HT-29 (cell line): ENCODE results near the gene LHX3. TPM values are rescaled to one million over a fixed set of nuclear protein-coding genes. Genes with fewer than 3 reads are reported as not detected.

Experiments
- DNase-seq: peaks from one replicate; pipeline ENCODE4 v3.0.0-alpha.2; 2015; ENCODE audit warnings: low spot score
- total RNA-seq: library from RNA; depleted of rRNA; stranded (reverse); fragments of >200 nt; shearing (Covaris generic); gene quantifications from 2 replicates; pipeline ENCODE4 v1.2.3, GENCODE V29; 2014

The LHX3 gene
- total RNA-seq, 1 experiment from 2014 or later, result not detected

DNA sequence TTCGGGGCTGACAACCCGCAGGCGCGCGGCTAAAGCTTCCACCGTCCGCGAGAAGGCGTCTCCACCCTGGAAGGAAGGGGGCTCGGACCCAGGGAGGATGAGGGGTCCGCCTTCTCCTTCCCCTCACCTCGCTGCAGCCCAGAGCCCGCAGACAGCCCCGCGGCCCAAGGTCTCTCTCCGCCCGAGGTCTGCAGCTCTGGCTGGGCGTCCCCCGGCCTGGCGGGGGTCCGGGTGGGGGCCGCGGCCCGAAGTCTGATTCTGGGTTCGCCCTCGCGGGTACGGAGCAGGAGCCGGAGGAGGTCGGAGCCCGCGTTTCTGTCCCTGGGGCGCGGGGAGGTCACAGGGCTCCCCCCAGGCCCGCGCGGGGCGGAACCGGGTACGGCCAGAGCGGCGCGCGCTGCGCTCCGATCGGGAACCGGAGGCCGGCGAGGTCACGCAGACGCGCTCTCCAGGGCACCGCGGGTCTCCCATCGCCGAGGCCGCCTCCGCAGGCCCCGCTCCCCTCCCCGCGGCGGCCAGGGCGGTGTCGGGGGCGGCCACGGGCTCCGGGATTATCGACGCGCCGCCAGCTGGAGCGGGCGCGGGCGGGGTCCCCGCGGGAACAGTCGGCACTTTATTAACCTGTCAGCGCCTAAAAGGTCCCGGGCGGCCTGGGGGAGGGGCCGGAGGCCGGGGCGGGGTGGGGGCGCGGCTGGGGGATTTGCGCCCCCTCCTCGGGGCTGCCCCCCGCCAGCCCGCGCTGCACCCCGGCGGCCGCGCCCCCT, 11.6 kb downstream of the LHX3 start:
- no peak for DNase-seq

DNA sequence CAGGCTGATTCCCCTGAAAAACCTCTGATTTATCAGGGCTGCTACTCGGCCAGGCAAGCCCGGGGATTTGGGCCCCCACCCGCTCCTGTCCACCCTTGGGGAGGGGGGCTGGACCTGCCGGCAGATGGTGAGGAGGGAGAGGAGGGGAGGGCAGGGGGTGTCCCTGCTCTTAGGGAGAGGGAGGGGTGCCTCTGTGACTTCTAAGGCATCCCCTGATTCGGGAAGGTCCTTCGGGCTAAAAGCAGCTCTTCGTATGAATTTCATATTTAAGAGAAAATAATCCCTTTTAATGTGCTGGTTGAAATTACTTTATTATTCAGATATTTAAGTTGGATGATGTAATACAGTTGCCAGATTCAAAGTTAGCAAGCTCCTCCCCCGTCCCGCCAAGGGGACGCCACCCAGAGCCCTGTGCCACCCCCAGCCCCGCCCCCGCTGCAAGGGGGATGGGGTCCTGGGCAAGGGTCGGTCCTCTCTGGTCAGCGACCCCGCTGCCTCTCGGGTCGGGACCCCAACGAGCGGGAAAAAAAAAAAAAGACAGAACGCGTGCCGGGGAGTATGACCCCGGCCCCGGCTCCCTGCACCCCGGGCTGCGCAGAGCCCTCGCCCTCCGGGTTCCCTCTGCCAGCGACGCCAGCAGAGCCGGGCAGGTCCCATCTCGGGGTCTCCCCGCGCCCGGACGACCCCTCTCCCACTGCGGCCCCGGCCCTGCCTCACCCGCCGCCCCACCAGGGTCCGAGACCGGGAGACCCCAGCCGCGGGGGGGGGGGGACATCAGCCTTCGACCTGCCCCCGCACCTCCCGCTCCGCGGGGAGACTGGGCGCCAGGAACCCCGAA, 12.4 kb downstream of the LHX3 start:
- no peak for DNase-seq

DNA sequence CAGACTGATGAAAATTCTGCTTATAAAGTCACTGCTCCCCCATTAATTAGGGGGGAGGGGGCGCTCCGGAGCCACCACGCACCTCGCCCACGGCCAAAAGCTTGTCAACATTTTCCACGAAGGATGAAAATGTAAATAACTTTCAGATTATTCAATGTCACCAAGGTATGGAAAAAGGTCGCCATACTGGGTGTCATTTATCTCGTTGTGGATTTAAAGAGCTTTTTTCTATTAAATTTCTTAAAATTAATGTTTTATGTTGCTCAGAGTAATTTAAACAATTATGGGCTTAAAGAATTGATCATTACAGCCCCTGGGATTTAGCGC, 13.0 kb downstream of the LHX3 start:
- DNase-seq, result no peak

DNA sequence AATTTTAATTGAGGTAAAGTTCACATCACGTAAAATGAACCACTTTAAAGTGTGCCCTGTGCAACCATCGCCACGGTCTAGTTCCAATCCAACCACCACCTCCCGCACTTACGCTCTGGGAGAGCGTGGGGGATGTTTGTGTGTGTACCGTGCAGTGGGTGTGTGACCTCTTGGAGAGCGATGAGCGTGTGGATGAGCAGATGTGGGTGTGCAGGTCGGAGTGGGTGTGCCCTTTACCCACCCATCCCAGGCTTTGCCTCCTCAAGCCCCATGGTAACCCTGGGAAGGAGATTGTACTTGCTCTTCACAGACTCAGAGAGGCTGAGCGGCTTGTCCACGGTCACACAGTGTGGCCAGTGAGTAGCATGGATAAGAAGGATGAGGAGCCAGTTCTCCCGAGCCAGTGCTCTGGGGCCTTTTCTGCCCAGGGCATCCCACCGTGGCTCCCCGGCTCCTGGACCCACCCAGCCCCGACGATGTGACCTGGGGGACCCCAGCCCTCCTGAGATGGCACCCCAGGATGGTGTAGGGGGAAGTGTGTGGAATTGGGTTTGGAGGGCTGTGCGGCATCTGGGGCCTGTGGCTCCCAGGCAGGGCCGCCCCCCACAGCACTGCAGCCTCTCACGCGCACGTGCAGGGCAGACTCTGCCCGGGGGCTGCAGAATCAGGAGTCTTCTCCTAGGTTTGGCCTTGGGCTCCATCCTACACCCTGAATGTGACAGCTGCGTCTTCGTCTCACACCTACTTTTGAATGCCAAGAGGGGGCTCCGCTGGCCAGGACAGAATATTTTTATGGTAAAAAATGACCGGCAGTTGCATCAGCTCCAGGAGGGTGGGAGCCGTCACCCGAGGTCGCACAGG, 13.6 kb downstream of the LHX3 start:
- no peak for DNase-seq

DNA sequence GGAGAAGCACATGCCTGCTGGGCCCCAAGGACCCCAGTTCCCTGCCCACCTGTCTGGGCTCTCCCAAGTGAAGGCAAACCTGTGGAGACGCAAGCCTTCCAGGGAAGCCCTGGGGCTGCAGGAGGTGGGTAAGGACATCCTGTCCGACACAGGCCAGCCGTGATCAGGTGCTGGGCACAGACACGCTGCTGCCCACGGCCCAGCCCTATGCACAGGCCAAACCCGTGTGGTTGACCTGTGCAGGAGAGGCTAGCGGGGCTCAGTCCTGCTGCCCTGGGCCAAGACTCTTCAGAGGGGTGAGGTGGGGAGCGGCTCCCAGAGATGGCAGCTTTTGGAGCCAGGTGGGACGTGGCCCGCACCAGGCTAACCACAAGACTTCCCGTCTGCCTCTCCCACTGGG, 14.3 kb downstream of the LHX3 start:
- no peak for DNase-seq

DNA sequence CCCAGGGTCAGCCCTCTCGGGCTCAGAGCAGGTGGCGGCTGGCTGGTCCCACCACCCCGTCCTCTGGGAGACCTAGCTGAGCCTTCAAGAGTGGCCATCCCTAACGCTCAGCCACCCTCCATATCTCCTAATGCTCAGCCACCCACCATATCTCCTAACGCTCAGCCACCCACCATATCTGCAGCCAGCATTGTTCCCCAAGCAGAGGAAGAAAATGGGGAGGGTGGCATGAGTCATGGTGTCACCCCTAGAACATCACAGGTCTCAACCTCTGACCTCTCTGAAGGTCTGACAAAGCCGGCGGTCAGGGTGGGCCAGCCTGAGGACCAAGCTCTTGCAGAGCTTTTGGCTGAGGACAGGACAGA, 14.7 kb downstream of the LHX3 start:
- DNase-seq, result no peak

DNA sequence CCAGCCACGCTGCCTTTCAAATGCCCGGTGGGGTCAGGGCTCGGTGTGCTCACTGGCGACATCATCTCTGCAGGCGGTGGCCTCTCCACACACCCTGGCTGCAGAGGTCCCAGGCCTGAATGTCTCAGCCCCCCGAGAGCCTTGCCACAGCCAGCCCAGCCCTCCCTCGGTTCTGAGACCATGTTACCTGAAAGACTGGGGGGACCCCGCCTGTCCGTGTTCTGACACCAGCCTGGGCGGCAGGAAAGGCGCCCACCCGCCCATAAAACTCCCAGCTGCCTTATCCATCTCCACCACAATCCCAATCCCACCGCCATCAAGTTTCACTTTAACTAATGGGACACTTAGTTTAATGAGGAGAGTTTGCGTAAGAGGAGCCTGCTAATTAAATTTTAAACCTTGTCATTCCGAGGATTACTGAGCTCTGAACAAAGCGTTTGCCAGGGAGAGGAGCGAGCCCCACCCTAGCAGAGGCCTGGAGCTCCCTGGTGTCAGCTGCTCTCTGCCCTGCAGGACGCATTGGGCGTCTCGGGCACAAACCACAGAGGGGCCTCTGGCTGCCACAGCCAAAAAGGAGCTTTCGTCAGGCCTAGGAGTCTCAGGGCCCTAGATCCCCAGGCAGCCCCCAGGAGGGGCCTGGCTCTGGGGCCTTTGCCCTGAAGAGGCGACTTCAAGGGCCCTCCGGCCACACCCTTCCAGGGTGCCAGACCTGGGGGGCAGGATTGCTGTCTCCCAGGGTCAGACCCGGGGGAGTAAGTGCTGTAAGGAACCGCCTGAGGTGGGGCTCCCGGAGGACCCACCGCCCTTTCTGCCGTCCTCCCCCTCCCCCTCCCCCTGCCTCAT, 15.3 kb downstream of the LHX3 start:
- DNase-seq, result no peak

DNA sequence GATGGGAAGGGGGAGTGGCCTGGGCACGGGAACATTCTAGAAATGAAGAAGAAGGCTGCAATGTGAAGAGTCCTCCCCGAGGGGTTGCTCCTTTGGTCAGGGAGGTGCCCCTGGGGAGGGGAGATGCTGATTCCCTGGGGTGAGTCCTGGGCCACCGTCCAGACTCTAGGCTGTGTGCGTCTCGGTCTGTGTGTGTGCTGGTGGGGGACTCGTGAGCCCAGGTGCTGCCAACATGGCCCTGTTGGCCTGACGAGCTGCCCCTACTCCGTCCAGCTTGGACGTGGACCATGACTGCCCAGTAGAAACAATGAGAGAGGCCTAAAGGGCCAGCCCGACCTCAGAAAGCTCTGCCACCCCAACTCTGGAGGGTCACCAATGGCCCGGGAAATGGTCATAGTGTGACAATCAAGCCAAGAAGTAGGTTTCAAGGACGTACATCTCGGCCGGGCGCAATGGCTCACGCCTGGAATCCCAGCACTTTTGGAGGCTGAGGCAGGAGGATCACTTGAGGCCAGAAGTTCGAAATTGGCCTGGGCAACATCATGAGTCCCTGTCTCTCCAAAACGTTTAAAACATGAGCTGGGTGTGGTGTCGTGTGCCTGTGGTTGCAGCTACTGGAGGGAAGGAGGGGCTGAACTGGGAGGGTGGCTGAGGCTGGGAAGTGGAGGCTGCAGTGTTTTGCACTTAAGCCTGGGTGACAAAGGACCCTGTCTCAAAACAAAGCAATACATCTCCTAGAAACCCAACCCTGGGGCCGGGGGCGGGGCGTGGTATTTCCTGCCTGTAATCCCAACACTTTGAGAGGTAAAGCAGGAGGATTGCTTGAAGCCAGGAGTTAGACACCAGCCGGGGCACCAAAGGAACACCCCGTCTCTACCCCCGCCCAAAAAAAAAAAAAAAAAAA, 17.0 kb downstream of the LHX3 start:
- no peak for DNase-seq

DNA sequence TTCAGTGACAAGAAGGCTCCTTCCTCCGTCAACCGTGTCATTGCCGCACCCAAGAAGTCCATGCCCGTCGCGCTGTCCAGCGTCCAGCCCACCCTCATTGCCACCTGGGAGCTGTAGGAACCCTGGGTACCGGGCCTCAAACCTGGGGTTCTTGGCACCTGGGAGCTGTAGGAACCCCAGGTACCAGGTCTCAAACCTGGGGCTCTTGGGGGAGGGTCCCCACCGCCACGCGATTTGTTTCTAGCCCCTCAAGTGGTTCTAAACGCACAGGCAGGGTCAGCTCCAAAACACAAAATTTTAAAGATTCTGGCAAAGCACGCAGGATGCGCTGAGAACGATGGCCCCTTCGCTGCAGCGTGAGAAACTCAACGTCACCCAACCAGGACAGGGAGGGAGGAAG, 17.7 kb downstream of the LHX3 start:
- DNase-seq, result no peak

DNA sequence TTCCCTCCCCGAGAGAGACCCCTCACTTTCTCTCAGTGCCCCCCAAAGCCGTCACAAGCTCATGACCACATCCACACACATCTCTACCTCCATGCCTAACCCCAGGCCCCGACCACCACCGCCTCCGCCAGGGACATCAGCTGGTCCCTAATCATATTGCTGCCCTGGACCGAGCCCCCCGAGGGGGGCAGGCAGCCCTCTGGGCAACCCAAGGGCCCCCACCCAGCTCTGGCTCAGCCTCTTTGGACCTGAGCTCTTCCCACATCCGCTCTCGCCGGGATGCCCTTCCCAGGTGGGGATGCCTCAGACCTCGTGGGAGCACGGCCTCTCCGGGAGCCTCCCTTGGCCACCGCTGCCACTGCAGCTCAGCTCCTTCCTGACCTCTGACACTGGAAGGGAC, 18.5 kb downstream of the LHX3 start:
- no peak for DNase-seq

DNA sequence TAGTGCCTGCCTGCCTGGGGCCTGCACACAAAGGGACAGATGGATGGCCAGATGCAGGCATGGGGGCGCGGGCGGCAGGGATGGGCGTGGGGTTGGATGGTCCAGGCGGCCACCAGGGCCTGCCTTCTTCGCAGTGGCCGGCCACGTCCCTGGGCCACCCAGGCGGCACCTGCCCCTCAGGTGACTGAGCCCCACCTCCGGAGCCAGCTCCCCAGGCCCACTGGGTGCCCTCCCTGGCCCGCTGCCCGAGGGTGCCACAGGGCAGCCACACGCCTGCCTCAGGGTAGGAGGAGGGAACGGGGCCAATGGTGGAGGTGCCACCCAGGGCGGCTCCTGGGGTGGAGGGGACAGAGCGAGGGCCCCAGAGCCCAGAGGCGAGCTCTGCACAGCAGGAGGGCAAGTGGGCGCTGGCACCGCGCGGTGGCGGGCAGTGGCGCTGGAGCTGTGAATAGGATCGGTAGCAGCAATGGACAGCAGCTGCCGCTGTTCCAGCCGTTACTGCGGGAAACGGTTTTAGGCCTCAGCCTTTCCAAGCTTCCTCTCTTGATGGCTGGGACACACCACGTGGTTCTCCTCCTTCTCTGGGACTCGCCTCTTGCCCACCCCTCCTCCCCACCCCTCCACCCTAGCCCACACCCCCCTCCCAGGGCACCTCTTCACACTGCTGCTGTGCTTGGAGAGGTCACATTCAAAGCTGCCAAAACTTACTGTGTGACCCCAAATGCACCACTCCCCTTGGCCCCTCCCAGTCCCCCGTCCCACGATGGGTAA, 19.1 kb downstream of the LHX3 start:
- no peak for DNase-seq

DNA sequence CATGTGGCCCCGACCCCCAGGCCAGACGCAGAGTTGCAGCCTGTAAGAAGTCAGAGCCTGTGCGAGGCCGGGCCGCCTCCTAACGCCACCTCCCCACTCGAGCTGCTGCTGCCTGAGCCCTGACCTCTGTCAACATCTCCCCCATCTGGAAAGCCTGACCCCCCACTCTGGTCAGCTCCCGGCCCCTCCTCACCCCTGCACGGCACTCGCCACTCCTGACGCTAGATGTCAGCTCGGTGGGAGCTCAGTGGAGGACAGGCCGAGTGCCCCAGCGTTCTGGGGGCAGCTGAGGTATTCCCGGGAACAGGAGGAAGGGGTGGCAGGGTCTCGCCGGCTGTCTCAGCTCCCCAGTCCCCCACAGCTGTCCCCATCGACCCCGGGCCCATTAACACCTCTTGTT, 19.9 kb downstream of the LHX3 start:
- DNase-seq, result no peak

DNA sequence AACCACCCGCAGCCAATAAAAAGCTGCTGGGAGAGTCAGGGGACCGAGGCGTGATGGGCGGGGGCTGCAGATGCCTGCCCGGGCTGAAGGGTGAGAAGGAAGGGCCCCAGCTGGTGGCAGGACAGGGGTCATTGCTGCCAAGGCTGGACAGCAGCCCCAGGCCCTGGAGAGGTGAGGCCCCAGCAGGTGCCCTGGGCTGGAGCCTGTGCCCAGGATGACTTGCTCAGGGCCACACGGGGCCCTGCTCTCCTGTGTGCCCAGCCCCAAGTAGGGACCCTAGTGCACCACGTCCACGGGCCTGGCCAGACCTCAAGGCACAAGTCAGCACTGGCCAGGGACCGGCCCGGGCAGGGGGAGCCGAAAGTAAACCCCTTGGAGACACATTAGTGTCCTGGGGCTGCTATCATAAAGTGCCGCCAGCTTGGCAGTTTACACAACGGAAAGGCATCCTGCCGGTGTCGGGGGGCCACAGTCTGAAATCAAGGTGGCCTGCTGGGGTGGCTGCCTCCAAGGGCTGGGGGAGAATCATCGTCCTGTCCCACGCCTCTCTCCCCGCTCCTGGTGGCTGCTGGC, 22.0 kb downstream of the LHX3 start:
- DNase-seq, result no peak

DNA sequence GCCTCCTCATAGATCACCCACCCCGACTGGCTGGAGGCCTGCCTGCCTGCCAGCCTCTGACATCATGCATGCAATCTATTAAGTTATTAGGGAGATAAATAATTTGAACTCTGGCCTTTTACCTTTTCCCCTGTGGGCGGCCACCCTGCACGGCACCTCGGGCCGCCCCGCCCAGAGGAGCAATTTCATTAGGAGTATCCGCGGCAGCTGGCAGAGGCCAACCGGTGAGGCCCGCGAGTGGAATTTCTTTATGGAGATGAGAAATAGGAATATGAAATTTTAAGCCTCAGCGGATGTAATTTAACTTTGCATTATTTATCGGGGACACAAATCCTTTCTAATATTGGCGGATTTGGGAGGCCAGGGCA, 22.5 kb downstream of the LHX3 start:
- DNase-seq, result no peak

DNA sequence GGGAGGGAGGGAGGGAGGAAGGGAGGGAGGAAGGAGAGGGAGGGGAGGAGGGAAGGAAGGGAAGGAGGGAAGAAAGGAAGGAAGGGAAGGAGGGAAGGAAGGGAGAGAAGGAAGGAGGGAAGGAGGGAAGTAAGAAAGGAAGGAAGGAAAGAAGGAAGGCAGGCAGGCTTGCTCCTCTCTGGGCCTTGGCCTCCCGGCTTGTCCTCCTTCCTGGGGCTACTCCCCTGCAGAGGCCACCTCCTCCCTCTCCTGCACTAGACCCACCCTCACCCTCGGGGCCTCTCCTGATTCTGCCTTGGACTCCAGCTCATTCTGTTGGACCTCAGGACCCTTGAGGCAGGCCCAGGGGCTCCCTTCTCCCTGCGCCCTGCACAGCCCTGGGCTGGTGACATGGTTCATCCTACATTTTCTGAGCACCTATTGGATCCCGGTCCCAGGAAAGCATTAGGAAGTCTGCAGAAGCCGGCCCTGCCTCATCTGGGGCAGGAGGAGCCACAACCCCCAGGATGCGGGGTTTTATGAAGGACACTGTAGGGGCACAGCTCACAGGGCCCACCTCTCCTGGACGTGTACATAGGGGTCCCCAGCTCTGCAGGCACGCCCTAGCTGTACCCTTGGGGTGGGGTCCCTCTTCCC, 23.0 kb downstream of the LHX3 start:
- no peak for DNase-seq

DNA sequence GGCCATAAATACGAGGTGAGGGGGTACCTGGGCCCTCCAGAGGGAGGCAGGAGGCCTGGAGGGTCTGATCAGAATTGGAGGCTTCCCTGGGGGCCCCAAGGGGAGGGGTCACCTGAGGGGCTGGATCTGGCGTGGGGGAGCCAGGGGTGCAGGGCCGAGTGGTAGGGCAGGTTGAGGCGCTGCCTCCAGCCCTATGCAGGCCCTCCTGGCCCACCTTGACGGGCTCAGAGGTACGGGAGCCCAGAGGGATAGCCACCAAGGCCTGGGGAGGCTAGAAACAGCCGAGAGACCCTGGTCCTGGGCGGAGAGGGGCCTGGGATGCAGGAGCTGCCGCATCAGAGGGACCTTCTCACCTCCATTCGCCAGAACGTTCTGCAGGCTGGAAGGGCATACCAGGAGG, 24.3 kb downstream of the LHX3 start:
- DNase-seq, result no peak

DNA sequence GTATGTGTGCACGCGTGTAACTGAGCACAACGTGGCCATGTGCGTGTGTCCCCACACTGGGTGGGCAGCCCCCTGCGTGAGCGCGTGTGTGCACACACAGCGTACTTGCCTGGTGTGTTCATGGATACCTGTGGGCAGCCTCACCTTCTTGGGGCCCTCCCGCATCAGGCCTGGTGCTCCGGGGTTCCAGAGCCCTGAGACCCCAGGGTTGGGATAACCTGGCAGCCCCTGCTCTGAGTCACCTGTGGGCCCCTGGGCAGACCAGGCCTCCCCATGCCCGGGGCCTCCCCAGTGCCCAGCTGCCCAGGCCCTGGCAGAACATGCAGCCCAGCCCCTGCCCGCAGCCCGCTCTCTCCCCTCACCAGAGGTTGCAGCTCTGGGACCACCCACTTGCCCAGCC, 25.2 kb downstream of the LHX3 start:
- DNase-seq, result no peak

DNA sequence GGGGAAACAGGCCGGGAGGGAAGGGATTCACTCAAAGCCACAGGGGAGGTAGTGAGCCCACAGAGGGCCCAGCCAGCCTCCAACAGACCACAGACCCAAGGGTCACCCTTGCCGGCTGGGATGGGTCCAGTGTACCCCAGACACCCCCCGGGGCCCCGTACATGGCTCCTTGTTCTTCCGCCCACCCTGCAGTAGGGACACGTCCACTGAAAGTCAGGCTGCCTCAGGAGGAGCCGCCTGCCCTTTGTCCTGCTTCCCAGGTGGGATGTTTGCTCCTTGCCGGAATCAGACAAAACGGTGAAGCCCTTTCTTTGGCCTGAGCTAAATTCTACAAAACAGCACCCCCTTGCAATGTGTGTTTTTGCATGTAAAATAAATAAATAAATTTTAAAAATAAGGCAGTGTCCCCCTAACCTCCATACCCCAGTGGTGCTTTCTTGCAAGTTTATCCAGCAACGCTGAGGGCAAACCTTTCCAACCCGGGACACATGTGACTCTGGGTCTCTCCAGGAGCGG, 25.8 kb downstream of the LHX3 start:
- DNase-seq, result no peak

DNA sequence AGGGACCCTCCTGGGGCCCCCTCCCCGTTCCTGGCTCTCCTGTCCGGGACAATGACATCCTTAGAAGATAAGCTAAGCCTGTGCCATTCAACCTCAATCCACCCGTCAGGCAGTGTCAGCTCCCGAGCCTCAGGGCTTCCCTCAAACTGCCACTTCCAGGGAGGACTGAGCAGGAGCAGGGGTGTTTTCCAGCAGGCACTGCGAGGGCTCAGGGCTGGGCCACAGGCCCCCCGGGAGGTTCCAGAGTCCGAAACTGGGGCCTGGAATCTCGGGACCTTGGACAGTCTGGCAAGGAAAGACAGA, 26.2 kb downstream of the LHX3 start:
- no peak for DNase-seq
